ENCODE data around the gene WNT7B. TPM values are rescaled to one million over a fixed set of nuclear protein-coding genes. Genes with fewer than 3 reads are reported as not detected.

Gene WNT7B
- total RNA-seq, 1 experiment from 2014 or later, result 0.57 TPM

DNA sequence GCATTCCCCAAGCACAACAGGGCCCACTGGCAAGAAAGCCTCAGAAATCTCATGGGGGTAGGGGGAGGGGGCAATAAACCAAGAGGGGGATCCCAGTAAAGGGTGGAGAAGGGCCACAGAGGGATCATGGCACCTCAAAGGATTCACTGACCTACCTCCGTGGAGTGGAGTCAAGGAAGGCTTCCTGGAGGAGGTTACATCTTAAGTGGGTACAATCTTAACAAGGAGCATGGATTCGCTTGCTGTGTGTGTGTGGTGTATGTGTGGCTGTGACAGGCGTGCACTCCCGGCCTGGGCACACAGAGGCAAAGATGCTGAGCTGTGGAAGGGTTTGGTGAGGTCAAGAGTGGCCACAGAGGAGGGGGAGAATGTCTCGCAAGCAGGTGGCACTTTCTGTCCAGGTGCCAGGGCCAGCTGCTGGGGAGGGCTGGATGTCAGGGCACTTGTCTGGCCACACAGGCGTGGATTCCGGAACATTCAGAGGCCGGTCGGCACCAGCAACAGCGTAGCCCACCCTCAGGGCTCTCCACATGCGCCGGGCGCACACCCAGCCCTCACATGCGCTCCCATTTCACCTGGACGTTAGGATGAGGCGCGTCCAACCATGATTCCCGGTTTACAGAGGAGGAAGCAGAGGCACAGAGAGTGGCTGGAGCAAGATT, 43.3 kb downstream of the WNT7B start:
- ChIA-PET CTCF (no interaction called here), POLR2A (no interaction called here)
- no peak for TF ChIP-seq CTCF (IDR thresholded peaks at IDR 0.05; ENCODE audit: insufficient read depth in 1 of 2, low read depth in 1 of 2, low read length in 1 of 2, severe bottlenecking in 1 of 2, unreplicated experiment in 1 of 2)
- H3K4me3 Mint-ChIP-seq (ENCODE audit: unreplicated experiment), result no peak overlapping the region
- intact Hi-C loops (cut with micrococcal nuclease; ENCODE audit: unreplicated experiment), result no loop called here
- peaks cover 7% of the 10 kb centered on the region for H3K27me3 Mint-ChIP-seq (ENCODE audit: insufficient read depth, unreplicated experiment)
- Histone ChIP-seq H3K4me3 (ENCODE audit: low read depth, low read length) (no peak overlapping the region), H3K4me1 (no peaks in the 10 kb centered on the region), H3K36me3 (ENCODE audit: control insufficient read depth, insufficient read depth, low read length) (no peaks in the 10 kb centered on the region), H3K9me3 (no peaks in the 10 kb centered on the region), H3K27me3 (replicated peaks; ENCODE audit: control insufficient read depth, insufficient read depth, low read length) (no peaks in the 10 kb centered on the region; the same call in none of the 2 replicates)
- H3K36me3 Mint-ChIP-seq (ENCODE audit: insufficient read depth, unreplicated experiment), result no peaks in the 10 kb centered on the region
- DNase-seq, result no peak
- no peak overlapping the region for H3K27ac Mint-ChIP-seq (ENCODE audit: unreplicated experiment)
- no TSS peak for BruUV-seq (replicated peaks)
- no peaks in the 10 kb centered on the region for H3K4me1 Mint-ChIP-seq (ENCODE audit: low read depth, unreplicated experiment)
- no peaks in the 10 kb centered on the region for H3K9me3 Mint-ChIP-seq (ENCODE audit: unreplicated experiment)

DNA sequence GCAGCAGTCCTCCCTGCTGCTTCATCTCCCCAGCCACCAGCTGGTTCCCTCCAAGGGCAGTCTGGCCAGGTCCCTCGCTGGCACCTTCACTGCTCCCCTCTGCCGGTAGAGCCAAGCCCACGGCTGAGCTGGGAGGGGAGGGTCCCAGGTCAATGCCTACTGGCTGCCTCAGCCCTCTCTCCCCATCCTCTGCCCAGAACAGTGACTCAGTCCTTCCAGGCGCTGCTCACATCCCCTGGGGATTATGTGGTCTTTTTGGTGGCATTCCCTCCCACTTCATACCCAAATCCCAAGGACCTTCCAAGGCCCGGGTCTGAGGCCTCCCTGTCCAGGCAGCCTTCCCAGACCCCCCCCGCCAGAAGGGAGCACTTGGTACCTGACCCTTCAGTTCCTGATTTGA, 44.9 kb downstream of the WNT7B start:
- Histone ChIP-seq H3K27me3 (replicated peaks; ENCODE audit: control insufficient read depth, insufficient read depth, low read length) (no peaks in the 10 kb centered on the region; the same call in none of the 2 replicates), H3K4me1 (no peaks in the 10 kb centered on the region), H3K4me3 (ENCODE audit: low read depth, low read length) (no peak overlapping the region), H3K36me3 (ENCODE audit: control insufficient read depth, insufficient read depth, low read length) (no peaks in the 10 kb centered on the region), H3K9me3 (no peaks in the 10 kb centered on the region)
- no peaks in the 10 kb centered on the region for H3K9me3 Mint-ChIP-seq (ENCODE audit: unreplicated experiment)
- H3K4me3 Mint-ChIP-seq (ENCODE audit: unreplicated experiment), result no peak overlapping the region
- intact Hi-C loops (cut with micrococcal nuclease; ENCODE audit: unreplicated experiment), result no loop called here
- ChIA-PET POLR2A (no interaction called here), CTCF (no interaction called here)
- H3K4me1 Mint-ChIP-seq (ENCODE audit: low read depth, unreplicated experiment), result no peaks in the 10 kb centered on the region
- no peak for DNase-seq
- H3K27me3 Mint-ChIP-seq (ENCODE audit: insufficient read depth, unreplicated experiment), result peaks cover 4% of the 10 kb centered on the region
- H3K36me3 Mint-ChIP-seq (ENCODE audit: insufficient read depth, unreplicated experiment), result no peaks in the 10 kb centered on the region
- no peak overlapping the region for H3K27ac Mint-ChIP-seq (ENCODE audit: unreplicated experiment)
- no TSS peak for BruUV-seq (replicated peaks)
- TF ChIP-seq CTCF (IDR thresholded peaks at IDR 0.05; ENCODE audit: insufficient read depth in 1 of 2, low read depth in 1 of 2, low read length in 1 of 2, severe bottlenecking in 1 of 2, unreplicated experiment in 1 of 2), result no peak

DNA sequence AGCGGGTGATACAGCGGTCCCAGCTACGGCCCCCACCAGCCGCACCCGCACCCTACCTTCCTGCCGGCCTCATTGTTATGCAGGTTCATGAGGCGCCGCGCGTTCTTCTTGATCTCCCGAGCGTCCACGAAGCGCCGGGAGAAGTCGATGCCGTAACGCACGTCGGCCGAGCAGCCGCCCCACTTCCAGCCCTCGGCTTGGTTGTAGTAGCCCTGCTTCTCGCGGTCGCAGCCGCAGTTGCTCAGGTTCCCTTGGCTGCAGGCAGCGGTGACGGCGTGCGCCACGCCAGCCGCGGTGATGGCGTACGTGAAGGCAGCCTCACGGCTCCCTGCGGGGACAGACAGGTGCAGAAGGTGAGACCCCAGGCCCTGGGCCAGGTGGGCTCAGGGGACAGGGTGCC, 45.9 kb downstream of the WNT7B start:
- BruUV-seq (replicated peaks), result no TSS peak
- ChIA-PET CTCF (no interaction called here), POLR2A (no interaction called here)
- no peak for TF ChIP-seq CTCF (IDR thresholded peaks at IDR 0.05; ENCODE audit: insufficient read depth in 1 of 2, low read depth in 1 of 2, low read length in 1 of 2, severe bottlenecking in 1 of 2, unreplicated experiment in 1 of 2)
- Histone ChIP-seq H3K27me3 (replicated peaks; ENCODE audit: control insufficient read depth, insufficient read depth, low read length) (no peaks in the 10 kb centered on the region; the same call in none of the 2 replicates), H3K36me3 (ENCODE audit: control insufficient read depth, insufficient read depth, low read length) (no peaks in the 10 kb centered on the region), H3K9me3 (no peaks in the 10 kb centered on the region), H3K4me3 (ENCODE audit: low read depth, low read length) (no peak overlapping the region), H3K4me1 (no peaks in the 10 kb centered on the region)
- Mint-ChIP-seq H3K9me3 (ENCODE audit: unreplicated experiment) (no peaks in the 10 kb centered on the region), H3K27ac (ENCODE audit: unreplicated experiment) (no peak overlapping the region), H3K36me3 (ENCODE audit: insufficient read depth, unreplicated experiment) (no peaks in the 10 kb centered on the region), H3K27me3 (ENCODE audit: insufficient read depth, unreplicated experiment) (peaks cover 4% of the 10 kb centered on the region), H3K4me1 (ENCODE audit: low read depth, unreplicated experiment) (no peaks in the 10 kb centered on the region), H3K4me3 (ENCODE audit: unreplicated experiment) (no peak overlapping the region)
- DNase-seq, result no peak
- intact Hi-C loops (cut with micrococcal nuclease; ENCODE audit: unreplicated experiment), result no loop called here

Data from Caco-2 (cell line).